DMS79 treated with DMSO at 0.1 percent for 48 hours (cell line): ENCODE results near the gene PARP15.

ENCODE experiments used
- DNase-seq: peaks from one replicate; lab custom pipeline; 2025; lab: John Stamatoyannopoulos, UW

The PARP15 gene

GRCh38 chr3:122572940-122573412 lies 4.5 kb upstream of the PARP15 start:
- no peak for DNase-seq

GRCh38 chr3:122576174-122576940 lies 1.1 kb upstream of the PARP15 start:
- no peak for DNase-seq

- no peak for DNase-seq
These were observed 755 bp downstream of the PARP15 start for GRCh38 chr3:122578069-122578740.

- DNase-seq = no peak
These were observed 3.0 kb downstream of the PARP15 start for GRCh38 chr3:122580470-122580869.

- DNase-seq = no peak
These were observed 4.2 kb downstream of the PARP15 start for GRCh38 chr3:122581622-122582021.

- no peak for DNase-seq
These were observed 4.9 kb downstream of the PARP15 start for GRCh38 chr3:122582390-122582789.

GRCh38 chr3:122586098-122586497 lies 8.6 kb downstream of the PARP15 start:
- no peak for DNase-seq

GRCh38 chr3:122586773-122587485 lies 9.5 kb downstream of the PARP15 start:
- DNase-seq = no peak

GRCh38 chr3:122587572-122587971 lies 10.1 kb downstream of the PARP15 start:
- no peak for DNase-seq

- DNase-seq = no peak
These were observed 11.8 kb downstream of the PARP15 start for GRCh38 chr3:122589297-122589696.

- DNase-seq = no peak
These were observed 13.2 kb downstream of the PARP15 start for GRCh38 chr3:122590610-122591009.

GRCh38 chr3:122594025-122594424 lies 16.6 kb downstream of the PARP15 start:
- no peak for DNase-seq

GRCh38 chr3:122598151-122598550 lies 20.7 kb downstream of the PARP15 start:
- DNase-seq = no peak

GRCh38 chr3:122598556-122598955 lies 21.1 kb downstream of the PARP15 start:
- DNase-seq = no peak

- DNase-seq = no peak
These were observed 24.7 kb downstream of the PARP15 start for GRCh38 chr3:122602011-122602710.

GRCh38 chr3:122603056-122603455 lies 25.6 kb downstream of the PARP15 start:
- no peak for DNase-seq

GRCh38 chr3:122606330-122606729 lies 28.9 kb downstream of the PARP15 start:
- no peak for DNase-seq

GRCh38 chr3:122608916-122609315 lies 31.5 kb downstream of the PARP15 start:
- DNase-seq = no peak

- no peak for DNase-seq
These were observed 32.5 kb downstream of the PARP15 start for GRCh38 chr3:122609798-122610559.

GRCh38 chr3:122612696-122613095 lies 35.2 kb downstream of the PARP15 start:
- DNase-seq = no peak

- no peak for DNase-seq
These were observed 37.9 kb downstream of the PARP15 start for GRCh38 chr3:122615303-122615702.
